Mesendoderm (in vitro differentiated cells): Measurements from ENCODE around the gene KCNK3.
A peak's percentile ranks its signal among the peaks of the same experiment; 100 is the strongest.
"Not testable (repeated sequence)": the region's sequence is repeated elsewhere in the genome, so short reads cannot be mapped to it uniquely, and the experiment has no call there.

ENCODE experiments used
- DNase-seq: peaks from one replicate; pipeline ENCODE4 v3.0.0; 2013
- H2AK5ac ChIP-seq: 2 replicates; pipeline ENCODE4 v1.6.1; 2013; ENCODE audit warnings: low read length, inconsistent platforms
- H2BK120ac ChIP-seq: 2 replicates; pipeline ENCODE4 v1.6.1; 2013; ENCODE audit warnings: low read depth, mild to moderate bottlenecking, low read length, moderate library complexity, mixed read lengths
- H2BK15ac ChIP-seq: replicated peaks from 2 replicates; pipeline ENCODE4 v1.6.1; 2013; ENCODE audit warnings: low read depth, mild to moderate bottlenecking, moderate library complexity
- H2BK5ac ChIP-seq: 2 replicates; pipeline ENCODE4 v1.6.1; 2013; ENCODE audit warnings: low read length, inconsistent platforms
- H3K18ac ChIP-seq: 2 replicates; pipeline ENCODE4 v1.6.1; 2013; ENCODE audit warnings: mild to moderate bottlenecking, low read length, mixed read lengths
- H3K23ac ChIP-seq: one replicate; pipeline ENCODE4 v1.6.1; 2013; ENCODE audit warnings: low read length
- H3K27ac ChIP-seq: 2 replicates; pipeline ENCODE4 v1.5.1; 2013; ENCODE audit warnings: low read depth, mild to moderate bottlenecking, inconsistent platforms, low read length, moderate library complexity
- H3K27me3 ChIP-seq: 2 replicates; pipeline ENCODE4 v1.6.1; 2013; ENCODE audit warnings: low read length, control low read depth, mild to moderate bottlenecking, inconsistent platforms; ENCODE audit not compliant: insufficient read depth, poor library complexity
- H3K36me3 ChIP-seq: 2 replicates; pipeline ENCODE4 v1.6.1; 2013; ENCODE audit warnings: low read length, inconsistent platforms; ENCODE audit not compliant: control insufficient read depth, insufficient read depth
- H3K4ac ChIP-seq: one replicate; pipeline ENCODE4 v1.6.1; 2013; ENCODE audit warnings: low read depth, mild to moderate bottlenecking, low read length, moderate library complexity
- H3K4me1 ChIP-seq: 2 replicates; pipeline ENCODE4 v1.6.1; 2013; ENCODE audit warnings: low read depth, low read length, inconsistent platforms; ENCODE audit not compliant: control insufficient read depth
- H3K4me2 ChIP-seq: 2 replicates; pipeline ENCODE4 v1.6.1; 2013; ENCODE audit warnings: low read length
- H3K4me3 ChIP-seq: 2 replicates; pipeline ENCODE4 v1.5.1; 2013; ENCODE audit warnings: mild to moderate bottlenecking, low read length
- H3K56ac ChIP-seq: one replicate; pipeline ENCODE4 v1.6.1; 2013; ENCODE audit warnings: low read length
- H3K79me1 ChIP-seq: 2 replicates; pipeline ENCODE4 v1.6.1; 2013; ENCODE audit warnings: low read length, inconsistent platforms
- H3K79me2 ChIP-seq: 2 replicates; pipeline ENCODE4 v1.6.1; 2013; ENCODE audit warnings: mild to moderate bottlenecking, low read length; ENCODE audit not compliant: control insufficient read depth, insufficient read depth
- H3K9ac ChIP-seq: 2 replicates; pipeline ENCODE4 v1.6.1; 2013; ENCODE audit warnings: low read length, inconsistent platforms
- H4K5ac ChIP-seq: one replicate; pipeline ENCODE4 v1.6.1; 2013; ENCODE audit warnings: low read length
- H4K8ac ChIP-seq: one replicate; pipeline ENCODE4 v1.6.1; 2013; ENCODE audit warnings: low read depth, mild to moderate bottlenecking, control low read depth, low read length, moderate library complexity
- WGBS: extraction: QIAGEN DNeasy Blood & Tissue Kit; methylation state at CpG from one replicate; pipeline ENCODE4 v1.1.7; 2013; ENCODE audit warnings: low lambda C conversion rate, missing lambda C conversion rate; ENCODE audit not compliant: insufficient coverage; ENCODE audit errors: extremely low coverage; 5-methylcytosine and 5-hydroxymethylcytosine counted together

KCNK3 gene

GRCh38 chr2:26744953-26745352 lies 52.4 kb downstream of the KCNK3 start:
- Histone ChIP-seq H3K79me2 (no peaks in the 10 kb centered on the region), H3K23ac (no peak overlapping the region), H3K27me3 (no peaks in the 10 kb centered on the region), H2BK5ac (no peak overlapping the region), H3K4me3 (no peak overlapping the region), H4K5ac (no peak overlapping the region), H3K18ac (no peak overlapping the region), H3K4me2 (no peak overlapping the region), H3K36me3 (no peaks in the 10 kb centered on the region), H3K9ac (no peak overlapping the region), H3K4ac (no peak overlapping the region), H3K79me1 (no peaks in the 10 kb centered on the region), H3K4me1 (no peaks in the 10 kb centered on the region), H4K8ac (no peak overlapping the region), H2BK15ac (no peak overlapping the region), H2AK5ac (no peak overlapping the region), H2BK120ac (no peak overlapping the region), H3K27ac (no peak overlapping the region), H3K56ac (no peak overlapping the region)
- no CpG with 5 or more reads among the region's 3 CpGs for WGBS
- DNase-seq: no peak

- Histone ChIP-seq H3K23ac (no peak overlapping the region), H3K27me3 (no peaks in the 10 kb centered on the region), H4K5ac (no peak overlapping the region), H3K4ac (no peak overlapping the region), H2BK120ac (no peak overlapping the region), H3K4me3 (no peak overlapping the region), H3K4me1 (peaks cover under 1% of the 10 kb centered on the region), H3K79me2 (no peaks in the 10 kb centered on the region), H2BK15ac (no peak overlapping the region), H4K8ac (no peak overlapping the region), H3K56ac (no peak overlapping the region), H3K18ac (no peak overlapping the region), H3K79me1 (no peaks in the 10 kb centered on the region), H2AK5ac (no peak overlapping the region), H3K36me3 (no peaks in the 10 kb centered on the region), H3K4me2 (no peak overlapping the region), H3K27ac (no peak overlapping the region), H2BK5ac (no peak overlapping the region), H3K9ac (no peak overlapping the region)
- peak; percentile 85 for DNase-seq
- WGBS: no CpG with 5 or more reads among the region's 9 CpGs
These were observed 53.2 kb downstream of the KCNK3 start for GRCh38 chr2:26745609-26746327.

GRCh38 chr2:26746934-26747333 lies 54.4 kb downstream of the KCNK3 start:
- Histone ChIP-seq H3K18ac (no peak overlapping the region), H4K5ac (no peak overlapping the region), H3K27me3 (no peaks in the 10 kb centered on the region), H3K36me3 (no peaks in the 10 kb centered on the region), H2AK5ac (no peak overlapping the region), H3K4ac (no peak overlapping the region), H3K79me2 (no peaks in the 10 kb centered on the region), H2BK120ac (no peak overlapping the region), H2BK5ac (no peak overlapping the region), H3K23ac (no peak overlapping the region), H3K4me3 (no peak overlapping the region), H4K8ac (no peak overlapping the region), H3K9ac (no peak overlapping the region), H3K27ac (no peak overlapping the region), H3K79me1 (no peaks in the 10 kb centered on the region), H3K4me1 (peaks cover 5% of the 10 kb centered on the region), H3K4me2 (no peak overlapping the region), H3K56ac (no peak overlapping the region), H2BK15ac (no peak overlapping the region)
- DNase-seq: no peak
- no CpG with 5 or more reads among the region's 3 CpGs for WGBS

DNA sequence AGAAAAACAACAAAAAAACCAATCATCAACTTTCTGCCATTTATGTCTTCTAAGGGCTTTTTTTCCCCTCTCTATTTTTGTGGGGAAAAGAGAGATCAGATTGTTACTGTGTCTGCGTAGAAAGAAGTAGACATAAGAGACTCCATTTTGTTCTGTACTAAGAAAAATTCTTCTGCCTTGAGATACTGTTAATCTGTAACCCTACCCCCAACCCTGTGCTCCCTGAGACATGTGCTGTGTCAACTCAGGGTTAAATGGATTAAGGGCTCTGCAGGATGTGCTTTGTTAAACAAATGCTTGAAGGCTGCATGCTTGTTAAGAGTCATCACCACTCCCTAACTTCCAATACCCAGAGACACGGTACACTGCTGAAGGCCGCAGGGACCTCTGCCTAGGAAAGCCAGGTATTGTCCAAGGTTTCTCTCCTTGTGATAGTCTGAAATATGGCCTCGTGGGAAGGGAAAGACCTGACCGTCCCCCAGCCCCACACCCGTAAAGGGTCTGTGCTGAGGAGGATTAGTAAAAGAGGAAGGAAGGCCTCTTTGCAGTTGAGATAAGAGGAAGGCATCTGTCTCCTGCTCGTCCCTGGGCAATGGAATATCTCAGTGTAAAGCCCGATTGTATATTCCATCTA lies 57.4 kb downstream of the KCNK3 start:
- H3K79me1 ChIP-seq, H4K5ac ChIP-seq, H3K4me2 ChIP-seq, H3K36me3 ChIP-seq, H2AK5ac ChIP-seq, H4K8ac ChIP-seq, H3K4me3 ChIP-seq, H3K4ac ChIP-seq, H3K23ac ChIP-seq, H3K27me3 ChIP-seq, H3K79me2 ChIP-seq, H2BK15ac ChIP-seq: not testable (repeated sequence)
- peak overlapping the region; percentile 70 for H3K18ac ChIP-seq
- H2BK120ac ChIP-seq: peak overlapping the region; percentile 86
- peak overlapping the region; percentile 10 for H3K9ac ChIP-seq
- peak overlapping the region; percentile 63 for H3K56ac ChIP-seq
- peak overlapping the region; percentile 62 for H2BK5ac ChIP-seq
- peaks cover 17% of the 10 kb centered on the region for H3K4me1 ChIP-seq
- DNase-seq: peak; percentile 93
- no CpG with 5 or more reads among the region's 8 CpGs for WGBS
- peak overlapping the region; percentile 67 for H3K27ac ChIP-seq

- not testable (repeated sequence) for H2BK5ac ChIP-seq, H2AK5ac ChIP-seq, H3K23ac ChIP-seq, H4K8ac ChIP-seq, H3K27me3 ChIP-seq, H3K79me2 ChIP-seq, H4K5ac ChIP-seq, H3K4me3 ChIP-seq, H3K9ac ChIP-seq, H3K36me3 ChIP-seq, H3K4me2 ChIP-seq, H3K79me1 ChIP-seq
- DNase-seq: peak; percentile 43
- Histone ChIP-seq H3K18ac (peak overlapping the region; percentile 97), H3K4ac (peak overlapping the region; percentile 59), H3K27ac (peak overlapping the region; percentile 83), H2BK120ac (peak overlapping the region; percentile 76), H2BK15ac (peak overlapping the region; percentile 61), H3K56ac (peak overlapping the region; percentile 78), H3K4me1 (peaks cover 22% of the 10 kb centered on the region)
- WGBS: no CpG with 5 or more reads among the region's 11 CpGs
These were observed 57.9 kb downstream of the KCNK3 start for GRCh38 chr2:26750467-26750866.
